Liver (tissue), 9 donors: Measurements from ENCODE around the gene CHPF2. TPM values are rescaled to one million over a fixed set of nuclear protein-coding genes. Genes with fewer than 3 reads are reported as not detected.

ENCODE experiments used
- DNase-seq: peaks from one replicate; pipeline ENCODE4 v3.0.0-alpha.2; 2017; ENCODE audit warnings: low spot score
- H3K27ac ChIP-seq, 2 donors: one replicate each; pipeline ENCODE4 v1.7.0; 2013; ENCODE audit warnings: inconsistent platforms in 2 of 2, low read length in 2 of 2, control low read depth in 1 of 2, low read depth in 1 of 2, mild to moderate bottlenecking in 1 of 2
- H3K27me3 ChIP-seq, 4 donors: one replicate each; pipeline versions ENCODE4 v1.6.1 to v1.7.0; 2013; ENCODE audit warnings: low read length in 3 of 4, inconsistent platforms in 1 of 4, mild to moderate bottlenecking in 1 of 4, moderate library complexity in 1 of 4; ENCODE audit not compliant: control insufficient read depth in 4 of 4, insufficient read depth in 4 of 4
- H3K36me3 ChIP-seq, 4 donors: one replicate each; pipeline versions ENCODE4 v1.6.1 to v1.7.0; 2013; ENCODE audit warnings: low read length in 3 of 4, mild to moderate bottlenecking in 3 of 4, low read depth in 1 of 4, moderate library complexity in 1 of 4; ENCODE audit not compliant: control insufficient read depth in 4 of 4, insufficient read depth in 3 of 4
- H3K4me1 ChIP-seq, 4 donors: one replicate each; pipeline versions ENCODE4 v1.6.1 to v1.7.0; 2013; ENCODE audit warnings: low read length in 3 of 4, mild to moderate bottlenecking in 3 of 4, moderate library complexity in 1 of 4; ENCODE audit not compliant: control insufficient read depth in 4 of 4, insufficient read depth in 4 of 4
- H3K4me3 ChIP-seq, 3 donors: one replicate each; pipeline versions ENCODE4 v1.6.1 to v1.7.0; 2013; ENCODE audit warnings: low read length in 3 of 3, control low read depth in 1 of 3, low read depth in 1 of 3, mild to moderate bottlenecking in 1 of 3
- H3K9ac ChIP-seq, 2 donors: one replicate each; pipeline ENCODE4 v1.7.0; 2013; ENCODE audit warnings: low read length in 2 of 2, mild to moderate bottlenecking in 2 of 2, moderate library complexity in 2 of 2, control low read depth in 1 of 2, low read depth in 1 of 2
- H3K9me3 ChIP-seq, 4 donors: one replicate each; pipeline versions ENCODE4 v1.6.1 to v1.7.0; 2013; ENCODE audit warnings: low read length in 3 of 4; ENCODE audit not compliant: control insufficient read depth in 4 of 4
- ATF3 ChIP-seq: IDR thresholded peaks from 2 replicates; pipeline ENCODE4 v1.6.1; 2016; ENCODE audit warnings: antibody characterized with exemption
- CTCF ChIP-seq: fragments of 150-350 bp; IDR thresholded peaks from 2 replicates; pipeline ENCODE4 v1.5.1; 2017; ENCODE audit warnings: improper control_type of control experiment, low read depth, low read length; ENCODE audit not compliant: missing input control
- EGR1 ChIP-seq, 2 donors: IDR thresholded peaks; 2 replicates each; pipeline ENCODE4 v1.6.1; 2016 to 2018; ENCODE audit warnings: antibody characterized with exemption in 2 of 2, low read depth in 2 of 2
- FOXA1 ChIP-seq: IDR thresholded peaks from 2 replicates; pipeline ENCODE4 v1.6.1; 2016; ENCODE audit warnings: antibody characterized with exemption
- FOXA2 ChIP-seq: IDR thresholded peaks from 2 replicates; pipeline ENCODE4 v1.6.1; 2016; ENCODE audit warnings: antibody characterized with exemption
- GABPA ChIP-seq, 2 donors: IDR thresholded peaks in 1 of 2; conservative IDR thresholded peaks in 1 of 2; 2 replicates each; pipeline ENCODE4 v1.6.1; 2016; ENCODE audit warnings: antibody characterized with exemption in 2 of 2, mild to moderate bottlenecking in 1 of 2, moderate library complexity in 1 of 2
- HNF4A ChIP-seq, 2 donors: conservative IDR thresholded peaks; 2 replicates each; pipeline ENCODE4 v1.6.1; 2016; ENCODE audit warnings: antibody characterized with exemption in 2 of 2, mild to moderate bottlenecking in 2 of 2
- HNF4G ChIP-seq: IDR thresholded peaks from 2 replicates; pipeline ENCODE4 v1.6.1; 2016; ENCODE audit warnings: antibody characterized with exemption
- JUND ChIP-seq, 2 donors: IDR thresholded peaks; 2 replicates each; pipeline ENCODE4 v1.6.1; 2016; ENCODE audit warnings: antibody characterized with exemption in 2 of 2
- NR2F2 ChIP-seq: IDR thresholded peaks from 2 replicates; pipeline ENCODE4 v1.6.1; 2016; ENCODE audit warnings: antibody characterized with exemption
- RAD21 ChIP-seq, 2 donors: IDR thresholded peaks; 2 replicates each; pipeline ENCODE4 v1.6.1; 2016; ENCODE audit warnings: antibody characterized with exemption in 2 of 2, mild to moderate bottlenecking in 2 of 2
- RXRA ChIP-seq, 2 donors: IDR thresholded peaks; 2 replicates each; pipeline ENCODE4 v1.6.1; 2017 to 2018; ENCODE audit warnings: antibody characterized with exemption in 2 of 2, mild to moderate bottlenecking in 1 of 2
- SP1 ChIP-seq: IDR thresholded peaks from 2 replicates; pipeline ENCODE4 v1.6.1; 2018; ENCODE audit warnings: antibody characterized with exemption, mild to moderate bottlenecking
- TAF1 ChIP-seq: conservative IDR thresholded peaks from 2 replicates; pipeline ENCODE4 v1.6.1; 2016; ENCODE audit warnings: antibody characterized with exemption, mild to moderate bottlenecking
- YY1 ChIP-seq: IDR thresholded peaks from 2 replicates; pipeline ENCODE4 v1.6.1; 2016; ENCODE audit warnings: antibody characterized with exemption, mild to moderate bottlenecking
- WGBS: extraction: QIAGEN DNeasy Blood & Tissue Kit; methylation state at CpG from one replicate; pipeline ENCODE4 v1.1.7; 2013; 5-methylcytosine and 5-hydroxymethylcytosine counted together
- polyA plus RNA-seq, 2 donors: library from polyadenylated mRNA; stranded (reverse) in 1 of 2; unstranded in 1 of 2; fragments of 200-250 nt in 1 of 2; fragments of >200 nt in 1 of 2; fragmentation: Nextera tagmentation in 1 of 2; extraction: Ambion mirVana in 1 of 2; gene quantifications; one replicate each; pipeline versions ENCODE4 v1.2.1 to v1.2.3, GENCODE V29; 2013 to 2015
- total RNA-seq, 2 donors: library from RNA; depleted of rRNA; stranded (reverse); fragments of >200 nt; gene quantifications; one replicate each; pipeline ENCODE4 v1.2.3, GENCODE V29; 2014
- TF ChIP-seq, protein P1 (sequence below): IDR thresholded peaks from 2 replicates; pipeline ENCODE4 v1.6.1; 2016; ENCODE audit warnings: antibody characterized with exemption
- TF ChIP-seq, protein P2 (sequence below): IDR thresholded peaks from 2 replicates; pipeline ENCODE4 v1.6.1; 2016; ENCODE audit warnings: antibody characterized with exemption, mild to moderate bottlenecking
- donor health status: healthy.
- donor health status: healthy.
- donor health status: healthy.
- donor health status: healthy.
- donor health status: healthy.

The CHPF2 gene
- total and polyA plus RNA-seq, 4 donors, result 4.1 to 19.7 (median 18.1) TPM

- no peak overlapping the region for H3K27ac ChIP-seq
- peaks cover 0 to 5% (median 0%) of the 10 kb centered on the region in 4 donors for H3K27me3 ChIP-seq
- H3K9me3 ChIP-seq, result no peaks in the 10 kb centered on the region
- WGBS, result 85% methylated on average over 8 of the region's 8 CpGs
- no peaks in the 10 kb centered on the region for H3K36me3 ChIP-seq
- H3K4me1 ChIP-seq, result peaks cover 0 to 4% (median 0%) of the 10 kb centered on the region in 4 donors
- no peak for TF ChIP-seq RXRA (IDR thresholded peaks at IDR 0.05)
- no peak for TF ChIP-seq EGR1 (IDR thresholded peaks at IDR 0.05; ENCODE audit: low read depth in 2 of 2)
- TF ChIP-seq HNF4G, result no peak
- no peak for TF ChIP-seq NR2F2
- no peak for TF ChIP-seq ATF3
- TF ChIP-seq JUND (IDR thresholded peaks at IDR 0.05), result no peak
- TF ChIP-seq, protein P1, sequence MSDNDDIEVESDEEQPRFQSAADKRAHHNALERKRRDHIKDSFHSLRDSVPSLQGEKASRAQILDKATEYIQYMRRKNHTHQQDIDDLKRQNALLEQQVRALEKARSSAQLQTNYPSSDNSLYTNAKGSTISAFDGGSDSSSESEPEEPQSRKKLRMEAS, result no peak
- TF ChIP-seq RAD21 (IDR thresholded peaks at IDR 0.05), result no peak
- TF ChIP-seq TAF1, result no peak
- TF ChIP-seq FOXA1, result no peak
- no peak for TF ChIP-seq FOXA2
- TF ChIP-seq SP1, result no peak
- TF ChIP-seq, protein P2, sequence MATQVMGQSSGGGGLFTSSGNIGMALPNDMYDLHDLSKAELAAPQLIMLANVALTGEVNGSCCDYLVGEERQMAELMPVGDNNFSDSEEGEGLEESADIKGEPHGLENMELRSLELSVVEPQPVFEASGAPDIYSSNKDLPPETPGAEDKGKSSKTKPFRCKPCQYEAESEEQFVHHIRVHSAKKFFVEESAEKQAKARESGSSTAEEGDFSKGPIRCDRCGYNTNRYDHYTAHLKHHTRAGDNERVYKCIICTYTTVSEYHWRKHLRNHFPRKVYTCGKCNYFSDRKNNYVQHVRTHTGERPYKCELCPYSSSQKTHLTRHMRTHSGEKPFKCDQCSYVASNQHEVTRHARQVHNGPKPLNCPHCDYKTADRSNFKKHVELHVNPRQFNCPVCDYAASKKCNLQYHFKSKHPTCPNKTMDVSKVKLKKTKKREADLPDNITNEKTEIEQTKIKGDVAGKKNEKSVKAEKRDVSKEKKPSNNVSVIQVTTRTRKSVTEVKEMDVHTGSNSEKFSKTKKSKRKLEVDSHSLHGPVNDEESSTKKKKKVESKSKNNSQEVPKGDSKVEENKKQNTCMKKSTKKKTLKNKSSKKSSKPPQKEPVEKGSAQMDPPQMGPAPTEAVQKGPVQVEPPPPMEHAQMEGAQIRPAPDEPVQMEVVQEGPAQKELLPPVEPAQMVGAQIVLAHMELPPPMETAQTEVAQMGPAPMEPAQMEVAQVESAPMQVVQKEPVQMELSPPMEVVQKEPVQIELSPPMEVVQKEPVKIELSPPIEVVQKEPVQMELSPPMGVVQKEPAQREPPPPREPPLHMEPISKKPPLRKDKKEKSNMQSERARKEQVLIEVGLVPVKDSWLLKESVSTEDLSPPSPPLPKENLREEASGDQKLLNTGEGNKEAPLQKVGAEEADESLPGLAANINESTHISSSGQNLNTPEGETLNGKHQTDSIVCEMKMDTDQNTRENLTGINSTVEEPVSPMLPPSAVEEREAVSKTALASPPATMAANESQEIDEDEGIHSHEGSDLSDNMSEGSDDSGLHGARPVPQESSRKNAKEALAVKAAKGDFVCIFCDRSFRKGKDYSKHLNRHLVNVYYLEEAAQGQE, result no peak
- no peak for TF ChIP-seq CTCF
- no peak overlapping the region for H3K9ac ChIP-seq
- no peak for DNase-seq
- no peak overlapping the region for H3K4me3 ChIP-seq
These were observed 49.8 kb downstream of the CHPF2 start for GRCh38 chr7:151282111-151282510.

DNA sequence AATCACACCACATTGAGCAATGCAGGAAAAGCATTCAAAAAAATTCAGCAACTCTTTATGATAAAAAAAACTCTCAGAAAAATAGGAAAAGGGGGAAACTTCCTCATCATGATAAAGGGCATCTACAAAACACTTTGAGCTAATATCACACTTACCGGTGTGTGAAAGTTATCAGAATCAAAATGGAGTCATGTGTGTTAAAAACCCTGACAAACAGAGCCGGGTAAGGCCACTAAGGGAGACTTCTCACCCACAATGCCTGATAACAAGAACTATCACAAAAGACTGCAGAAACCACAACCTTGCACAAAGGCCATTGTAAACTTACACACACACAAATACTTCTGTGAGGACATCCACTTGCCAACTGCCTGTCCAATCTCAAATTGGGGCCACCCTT, 51.0 kb downstream of the CHPF2 start:
- Histone ChIP-seq H3K36me3 (no peaks in the 10 kb centered on the region), H3K4me3 (no peak overlapping the region), H3K4me1 (no peaks in the 10 kb centered on the region), H3K9ac (no peak overlapping the region), H3K27me3 (peaks cover 0 to 3% (median 0%) of the 10 kb centered on the region in 4 donors), H3K27ac (no peak overlapping the region), H3K9me3 (no peaks in the 10 kb centered on the region)
- WGBS, result 82% methylated on average over 2 of the region's 2 CpGs
- TF ChIP-seq RXRA (IDR thresholded peaks at IDR 0.05) (no peak), ATF3 (no peak), HNF4A (conservative IDR thresholded peaks at IDR 0.05) (no peak), YY1 (no peak), HNF4G (no peak), RAD21 (IDR thresholded peaks at IDR 0.05) (no peak), NR2F2 (no peak), FOXA2 (no peak), TAF1 (no peak), GABPA (IDR thresholded peaks at IDR 0.05 in 1 of 2, conservative IDR thresholded peaks at IDR 0.05 in 1 of 2) (no peak)
- TF ChIP-seq, protein P2, result no peak
- no peak for DNase-seq
